ENCODE measurements around the gene CTNNA3.

The CTNNA3 gene

DNA sequence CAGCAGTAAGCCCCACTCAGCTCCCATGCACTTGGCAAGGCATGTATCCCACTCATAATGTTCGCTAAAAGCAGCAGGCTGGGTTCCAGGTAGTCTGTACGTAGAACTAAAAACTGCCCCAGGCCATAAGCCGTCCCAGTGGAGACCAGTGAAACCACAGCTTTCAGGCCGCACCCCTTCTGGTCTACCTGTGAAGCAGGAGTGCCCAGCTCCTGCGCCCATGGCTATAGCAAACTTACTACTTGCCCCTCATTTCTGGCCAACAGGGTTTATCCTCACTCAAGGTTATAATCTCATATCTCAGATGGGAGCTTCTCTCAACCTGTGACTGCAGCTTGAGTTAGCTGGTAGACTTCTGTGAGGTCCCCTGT, 1108.3 kb downstream of the CTNNA3 start:
- Histone ChIP-seq H3K4me1 (ENCODE audit: insufficient read depth, low read length, poor library complexity, severe bottlenecking) (no peaks in the 10 kb centered on the region), H3F3A (ENCODE audit: low read depth) (no peaks in the 10 kb centered on the region), H3K79me2 (ENCODE audit: insufficient read depth, low read length) (no peaks in the 10 kb centered on the region), H3K36me3 (ENCODE audit: insufficient read depth, low read length) (no peaks in the 10 kb centered on the region), H3K9me2 (replicated peaks; ENCODE audit: low read depth, low read length) (no peaks in the 10 kb centered on the region), H3K9me3 (ENCODE audit: insufficient read depth, low read depth, low read length) (no peaks in the 10 kb centered on the region), H3K4me3 (ENCODE audit: low read length, poor library complexity, severe bottlenecking) (no peak overlapping the region), H4K20me1 (ENCODE audit: insufficient read depth, low read length, poor library complexity, severe bottlenecking) (no peaks in the 10 kb centered on the region), H3K27me3 (ENCODE audit: insufficient read depth, low read length, poor library complexity, severe bottlenecking) (no peaks in the 10 kb centered on the region), H3K4me2 (ENCODE audit: low read depth, low read length, poor library complexity, severe bottlenecking) (no peak overlapping the region), H3K9ac (ENCODE audit: low read depth, low read length, poor library complexity, severe bottlenecking) (no peak overlapping the region), H2AFZ (ENCODE audit: low read length) (no peak overlapping the region)
- TF ChIP-seq EZH2phosphoT487 (IDR thresholded peaks at IDR 0.05; ENCODE audit: borderline replicate concordance) (no peak), CTCF (conservative IDR thresholded peaks at IDR 0.05; ENCODE audit: low read length) (no peak)

- Histone ChIP-seq H3K79me2 (ENCODE audit: insufficient read depth, low read length) (no peaks in the 10 kb centered on the region), H3K4me1 (ENCODE audit: insufficient read depth, low read length, poor library complexity, severe bottlenecking) (no peaks in the 10 kb centered on the region), H3K4me3 (ENCODE audit: low read length, poor library complexity, severe bottlenecking) (no peak overlapping the region), H3K9ac (ENCODE audit: low read depth, low read length, poor library complexity, severe bottlenecking) (no peak overlapping the region), H3K9me2 (replicated peaks; ENCODE audit: low read depth, low read length) (no peaks in the 10 kb centered on the region), H3K4me2 (ENCODE audit: low read depth, low read length, poor library complexity, severe bottlenecking) (no peak overlapping the region), H4K20me1 (ENCODE audit: insufficient read depth, low read length, poor library complexity, severe bottlenecking) (no peaks in the 10 kb centered on the region), H3K9me3 (ENCODE audit: insufficient read depth, low read depth, low read length) (no peaks in the 10 kb centered on the region), H3F3A (ENCODE audit: low read depth) (no peaks in the 10 kb centered on the region), H2AFZ (ENCODE audit: low read length) (no peak overlapping the region), H3K36me3 (ENCODE audit: insufficient read depth, low read length) (no peaks in the 10 kb centered on the region), H3K27me3 (ENCODE audit: insufficient read depth, low read length, poor library complexity, severe bottlenecking) (no peaks in the 10 kb centered on the region)
- no peak for TF ChIP-seq CTCF (conservative IDR thresholded peaks at IDR 0.05; ENCODE audit: low read length)
- no peak for TF ChIP-seq EZH2phosphoT487 (IDR thresholded peaks at IDR 0.05; ENCODE audit: borderline replicate concordance)
Observed at GRCh38 chr10:66586897-66587679, 1108.9 kb downstream of the CTNNA3 start.

DNA sequence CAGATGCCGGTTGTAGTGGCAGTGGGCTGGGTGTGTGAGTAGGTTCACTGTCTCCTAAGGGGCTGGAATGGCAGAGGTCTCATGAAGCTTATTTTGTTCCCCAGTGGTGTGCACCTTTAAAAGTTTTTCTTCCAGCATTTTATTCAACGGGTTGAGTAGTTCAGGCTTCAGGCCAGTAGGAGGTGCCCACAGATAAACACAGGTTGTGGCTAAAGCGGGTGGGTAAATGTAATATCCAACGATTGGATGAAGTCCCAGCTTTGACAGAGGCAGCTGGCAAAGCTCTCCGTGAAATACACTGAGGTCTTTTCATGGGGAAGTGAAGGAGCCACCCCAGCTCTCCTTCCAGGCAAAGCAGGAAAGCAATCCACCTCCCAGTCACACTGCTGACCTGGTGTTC, 1109.9 kb downstream of the CTNNA3 start:
- H3K27me3 ChIP-seq (ENCODE audit: insufficient read depth, low read length, poor library complexity, severe bottlenecking) = no peaks in the 10 kb centered on the region
- H3F3A ChIP-seq (ENCODE audit: low read depth) = no peaks in the 10 kb centered on the region
- no peaks in the 10 kb centered on the region for H3K9me3 ChIP-seq (ENCODE audit: insufficient read depth, low read depth, low read length)
- H3K79me2 ChIP-seq (ENCODE audit: insufficient read depth, low read length) = no peaks in the 10 kb centered on the region
- no peaks in the 10 kb centered on the region for H3K36me3 ChIP-seq (ENCODE audit: insufficient read depth, low read length)
- H3K4me2 ChIP-seq (ENCODE audit: low read depth, low read length, poor library complexity, severe bottlenecking) = no peak overlapping the region
- H4K20me1 ChIP-seq (ENCODE audit: insufficient read depth, low read length, poor library complexity, severe bottlenecking) = no peaks in the 10 kb centered on the region
- H3K4me3 ChIP-seq (ENCODE audit: low read length, poor library complexity, severe bottlenecking) = no peak overlapping the region
- H3K4me1 ChIP-seq (ENCODE audit: insufficient read depth, low read length, poor library complexity, severe bottlenecking) = no peaks in the 10 kb centered on the region
- no peaks in the 10 kb centered on the region for H3K9me2 ChIP-seq (replicated peaks; ENCODE audit: low read depth, low read length)
- no peak overlapping the region for H3K9ac ChIP-seq (ENCODE audit: low read depth, low read length, poor library complexity, severe bottlenecking)
- H2AFZ ChIP-seq (ENCODE audit: low read length) = no peak overlapping the region
- TF ChIP-seq EZH2phosphoT487 (IDR thresholded peaks at IDR 0.05; ENCODE audit: borderline replicate concordance) (no peak), CTCF (conservative IDR thresholded peaks at IDR 0.05; ENCODE audit: low read length) (no peak)
